GM18517 (cell line): Measurements from ENCODE around the gene RUFY1.
A peak's percentile ranks its signal among the peaks of the same experiment; 100 is the strongest.
"Not testable (repeated sequence)": the region's sequence is repeated elsewhere in the genome, so short reads cannot be mapped to it uniquely, and the experiment has no call there.

Experiments used
- ATAC-seq: cut with Tn5 transposase; IDR thresholded peaks from one replicate; pipeline ENCODE4 v1.9.1; 2021; ENCODE audit warnings: mild to moderate bottlenecking, moderate library complexity; ENCODE audit not compliant: unreplicated experiment

The RUFY1 gene, protein sequence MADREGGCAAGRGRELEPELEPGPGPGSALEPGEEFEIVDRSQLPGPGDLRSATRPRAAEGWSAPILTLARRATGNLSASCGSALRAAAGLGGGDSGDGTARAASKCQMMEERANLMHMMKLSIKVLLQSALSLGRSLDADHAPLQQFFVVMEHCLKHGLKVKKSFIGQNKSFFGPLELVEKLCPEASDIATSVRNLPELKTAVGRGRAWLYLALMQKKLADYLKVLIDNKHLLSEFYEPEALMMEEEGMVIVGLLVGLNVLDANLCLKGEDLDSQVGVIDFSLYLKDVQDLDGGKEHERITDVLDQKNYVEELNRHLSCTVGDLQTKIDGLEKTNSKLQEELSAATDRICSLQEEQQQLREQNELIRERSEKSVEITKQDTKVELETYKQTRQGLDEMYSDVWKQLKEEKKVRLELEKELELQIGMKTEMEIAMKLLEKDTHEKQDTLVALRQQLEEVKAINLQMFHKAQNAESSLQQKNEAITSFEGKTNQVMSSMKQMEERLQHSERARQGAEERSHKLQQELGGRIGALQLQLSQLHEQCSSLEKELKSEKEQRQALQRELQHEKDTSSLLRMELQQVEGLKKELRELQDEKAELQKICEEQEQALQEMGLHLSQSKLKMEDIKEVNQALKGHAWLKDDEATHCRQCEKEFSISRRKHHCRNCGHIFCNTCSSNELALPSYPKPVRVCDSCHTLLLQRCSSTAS

DNA sequence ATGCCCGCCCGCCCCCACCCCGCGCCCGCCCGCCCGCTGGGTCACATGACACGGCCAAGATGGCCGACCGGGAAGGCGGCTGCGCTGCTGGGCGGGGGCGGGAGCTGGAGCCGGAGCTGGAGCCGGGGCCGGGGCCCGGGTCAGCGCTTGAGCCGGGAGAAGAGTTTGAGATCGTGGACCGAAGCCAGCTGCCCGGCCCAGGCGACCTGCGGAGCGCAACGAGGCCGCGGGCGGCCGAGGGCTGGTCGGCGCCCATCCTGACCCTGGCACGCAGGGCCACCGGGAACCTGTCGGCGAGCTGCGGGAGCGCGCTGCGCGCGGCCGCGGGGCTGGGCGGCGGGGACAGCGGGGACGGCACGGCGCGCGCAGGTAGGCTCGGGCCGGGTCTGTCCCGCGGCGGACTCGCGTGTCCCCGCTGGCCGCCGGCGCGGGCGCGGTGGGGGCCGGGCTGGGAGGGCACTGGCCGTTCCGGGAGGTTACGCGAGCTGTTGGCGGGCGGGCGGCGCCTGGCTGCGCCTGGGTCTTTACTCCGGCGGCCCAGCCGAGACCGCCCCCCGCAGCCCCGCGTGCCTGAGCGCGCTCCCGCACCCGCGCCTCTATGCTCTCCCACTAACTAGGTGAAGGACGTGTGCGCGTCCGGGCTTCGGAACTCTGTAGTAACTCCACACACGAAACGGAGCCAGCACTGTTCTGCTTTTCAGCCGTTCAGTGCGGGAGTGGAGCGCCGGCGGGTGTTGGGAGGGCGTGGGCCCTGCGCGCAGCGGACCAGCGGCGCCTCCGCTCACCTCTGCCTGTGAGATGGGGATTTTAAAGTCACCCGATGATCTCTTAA, at the start of gene RUFY1:
RUFY1 (plus strand) TSS at position 44 of the 832 bp plus-strand sequence; CDS start at position 60, 16 bp downstream.
- ATAC-seq = peak; percentile 85

DNA sequence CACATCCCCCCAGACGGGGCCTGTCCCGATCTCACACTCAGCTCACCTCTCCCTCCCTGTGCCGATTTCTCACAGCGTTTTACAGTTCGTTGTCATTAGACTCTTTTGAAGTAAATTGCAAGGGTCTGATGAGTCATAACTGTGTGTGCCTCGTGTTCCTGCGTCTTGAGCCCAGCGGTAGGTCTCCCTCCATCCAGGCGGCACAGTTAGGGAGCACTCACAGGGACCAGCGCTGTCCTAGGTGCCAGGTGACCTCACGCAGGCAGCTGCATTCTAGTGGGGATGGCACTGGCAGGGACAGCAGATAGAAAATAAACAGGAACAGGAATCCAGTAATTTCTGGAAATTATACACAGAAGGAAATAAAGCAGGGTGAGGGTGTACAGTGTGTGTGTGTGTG, 48.4 kb upstream of the RUFY1 start:
- not testable (repeated sequence) for ATAC-seq

DNA sequence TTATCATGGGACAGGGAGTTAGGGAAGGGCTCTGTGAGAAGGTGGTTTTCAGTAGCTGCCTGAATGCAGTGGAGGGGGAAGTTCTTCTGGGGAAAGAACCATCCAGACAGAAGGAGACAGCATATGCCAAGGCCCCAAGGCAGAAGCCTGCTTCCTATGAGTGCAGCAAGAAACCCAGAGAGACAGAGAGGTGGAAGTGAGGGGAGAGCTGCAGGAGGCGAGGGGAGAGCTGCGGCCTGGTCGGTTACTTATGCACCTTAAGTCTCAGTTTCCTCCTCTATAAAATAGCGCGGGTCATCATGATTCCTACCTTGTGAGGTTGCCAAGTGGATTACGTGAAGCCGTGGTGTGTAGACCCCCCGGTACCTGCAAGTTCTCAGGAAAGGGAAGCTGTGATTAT, 47.9 kb upstream of the RUFY1 start:
- ATAC-seq = not testable (repeated sequence)

DNA sequence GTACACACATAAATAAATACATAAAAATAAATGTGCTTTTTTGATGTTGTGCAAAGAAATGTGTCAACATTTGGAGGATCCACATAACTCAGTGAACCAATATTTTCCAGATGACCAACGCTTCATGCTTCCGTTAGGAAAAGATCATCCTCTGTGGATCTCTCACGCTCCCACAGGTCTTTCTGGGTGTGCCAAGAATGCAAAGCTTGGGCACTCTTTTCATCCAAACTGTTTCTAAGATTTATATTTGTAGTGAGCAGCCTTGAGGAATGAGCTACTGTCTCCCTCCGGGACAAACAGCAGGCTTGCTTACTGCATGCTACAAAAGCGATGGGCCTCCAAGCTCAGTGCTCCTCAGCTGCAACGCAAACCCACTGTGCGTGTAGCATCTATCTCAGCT, 46.2 kb upstream of the RUFY1 start:
- no peak for ATAC-seq

DNA sequence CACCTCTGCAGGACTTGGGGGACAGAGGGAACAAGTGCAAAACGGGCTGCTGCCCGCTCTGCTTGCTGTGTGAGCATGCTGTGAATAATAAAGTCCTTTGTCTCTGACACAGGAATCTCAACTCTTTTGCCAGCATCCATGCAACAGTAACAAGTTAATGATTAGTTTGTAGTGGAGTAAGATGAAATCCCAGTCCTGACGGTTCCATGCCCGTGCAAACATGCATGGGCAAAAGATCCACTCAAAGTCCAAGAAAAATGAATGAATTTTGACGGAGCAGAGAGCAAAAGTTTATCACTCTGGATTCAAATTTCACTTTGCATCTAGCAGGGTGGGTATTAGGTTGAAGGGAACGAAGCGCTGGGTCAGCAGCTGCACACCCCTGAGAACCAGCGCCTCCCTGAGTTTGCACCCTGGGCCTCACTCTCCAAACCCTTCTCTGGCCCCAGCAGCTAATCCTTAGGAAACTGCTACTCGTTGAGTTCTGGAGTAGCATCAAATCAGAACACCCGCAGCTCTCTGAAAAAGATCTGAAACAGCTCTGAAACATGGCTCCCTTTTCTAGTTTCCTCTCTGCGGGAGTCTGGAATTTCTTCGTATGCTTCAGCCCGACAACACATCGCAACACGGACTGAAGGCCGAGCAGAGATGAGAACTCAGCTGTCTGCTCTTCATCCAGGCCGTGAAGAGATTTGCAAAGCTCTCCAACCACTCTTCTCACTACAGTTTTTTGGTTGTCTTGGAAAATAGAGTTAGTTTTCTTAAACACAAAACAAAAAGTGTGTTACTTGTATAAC, 45.6 kb upstream of the RUFY1 start:
- no peak for ATAC-seq

DNA sequence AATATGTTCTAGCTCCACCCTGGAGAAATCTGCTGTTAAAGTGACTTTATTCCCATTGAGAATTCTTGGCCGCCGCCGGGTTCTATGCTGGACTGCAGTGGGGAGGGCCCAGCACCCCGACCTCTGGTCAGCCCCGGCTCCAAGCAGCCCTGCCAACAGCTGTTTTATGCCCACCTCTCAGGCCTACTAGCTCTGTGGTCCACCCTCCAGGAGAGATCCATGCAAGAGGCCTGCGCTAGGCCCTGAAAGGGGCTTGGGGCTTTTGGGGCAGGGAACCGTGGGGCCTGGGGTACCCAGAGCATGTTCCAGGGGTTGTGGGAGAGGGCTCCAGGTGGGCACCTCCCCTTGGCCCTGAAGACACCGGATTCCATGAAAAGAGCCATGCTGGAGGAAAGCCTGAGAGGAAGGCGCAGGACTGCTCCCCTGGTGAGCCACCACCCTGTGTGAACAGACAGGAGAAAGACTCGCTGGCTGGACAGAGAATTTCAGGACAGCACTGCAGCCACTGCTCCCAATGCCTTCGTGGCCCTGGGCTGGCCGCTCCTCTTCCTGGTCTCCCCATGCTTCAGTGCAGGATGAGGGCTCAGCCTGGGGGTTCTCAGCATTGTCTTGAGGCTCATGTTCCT, 44.6 kb upstream of the RUFY1 start:
- ATAC-seq = no peak

DNA sequence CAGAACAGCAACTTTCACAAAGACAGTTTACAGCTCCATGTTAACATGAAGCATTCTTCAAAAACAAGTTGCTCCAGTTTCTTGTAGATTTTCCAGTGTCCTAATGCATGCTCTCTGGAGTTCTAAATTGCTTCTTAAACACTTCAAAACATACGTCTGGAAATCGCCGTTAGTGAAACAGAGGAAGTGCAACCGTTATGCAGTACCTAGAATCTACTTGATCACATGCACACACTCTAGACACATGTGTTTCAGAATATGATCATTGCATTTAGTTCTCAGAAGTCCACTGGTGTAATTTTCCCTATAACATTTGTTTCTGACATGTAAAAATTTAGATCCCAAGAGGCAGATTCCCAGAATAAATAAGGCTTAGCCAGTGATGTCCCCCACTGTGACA, 41.1 kb upstream of the RUFY1 start:
- no peak for ATAC-seq

DNA sequence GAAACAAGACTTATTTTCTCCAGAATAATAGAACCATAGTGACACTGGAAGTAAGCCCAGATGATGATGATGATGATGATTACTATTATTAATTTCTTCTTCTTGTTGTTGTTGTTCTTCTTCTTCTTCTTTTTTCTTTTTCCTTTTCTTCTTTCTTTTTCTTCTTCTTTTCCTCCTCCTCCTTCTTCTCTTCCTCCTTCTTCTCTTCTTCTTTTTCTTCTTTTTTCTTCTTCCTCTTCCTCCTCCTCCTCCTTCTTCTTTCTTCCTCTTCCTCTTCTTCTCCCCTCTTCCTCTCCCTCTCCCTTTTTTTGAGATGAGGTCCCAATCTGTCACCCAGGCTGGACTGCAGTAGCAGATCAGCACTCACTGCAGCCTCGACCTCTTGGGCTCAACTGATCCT, 40.5 kb upstream of the RUFY1 start:
- ATAC-seq = no peak

DNA sequence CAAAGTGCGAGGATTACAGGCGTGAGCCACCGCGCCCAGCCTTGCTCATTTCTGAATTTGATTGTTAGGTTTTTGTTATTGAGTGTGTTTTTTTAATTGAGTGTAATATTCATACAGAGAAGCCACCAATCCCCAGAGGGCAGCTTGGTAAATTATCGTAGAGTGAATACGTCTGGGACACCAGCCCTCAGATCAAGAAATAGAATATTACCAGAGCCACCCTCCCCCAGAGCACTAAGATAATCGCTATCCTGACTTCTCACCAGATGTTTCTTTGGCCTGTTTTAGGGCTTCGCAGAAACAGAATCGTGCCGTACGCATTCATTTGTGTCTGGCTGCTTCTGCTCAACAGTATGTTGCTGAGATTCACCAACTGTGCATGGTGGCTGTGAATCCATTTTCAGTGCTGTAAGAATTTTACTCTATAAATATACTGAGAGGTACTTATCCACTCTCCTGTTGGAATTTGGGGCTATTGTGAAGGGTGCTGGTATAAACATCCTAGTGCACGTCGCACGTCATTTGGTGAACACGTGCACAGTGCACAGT, 37.8 kb upstream of the RUFY1 start:
- ATAC-seq = no peak

DNA sequence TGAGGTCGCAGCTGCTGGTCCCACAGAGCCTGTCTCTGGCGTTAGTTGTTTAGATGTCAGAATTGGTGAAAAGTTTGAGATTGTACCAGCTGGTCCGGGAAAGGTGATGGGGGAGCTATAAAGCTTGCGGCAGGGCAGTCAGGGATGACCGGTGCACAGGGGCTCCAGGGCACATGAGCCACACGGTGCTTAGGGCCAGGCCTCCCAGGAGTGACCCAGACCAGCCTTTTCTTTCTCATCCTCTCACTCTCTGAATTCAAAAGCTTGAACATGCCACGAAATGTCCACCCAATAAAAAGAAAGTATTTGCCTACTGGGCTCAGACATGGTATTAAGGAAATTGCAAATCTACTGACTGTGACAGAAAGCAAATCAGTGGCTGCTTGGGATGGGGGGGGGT, 34.9 kb upstream of the RUFY1 start:
- ATAC-seq = not testable (repeated sequence)

DNA sequence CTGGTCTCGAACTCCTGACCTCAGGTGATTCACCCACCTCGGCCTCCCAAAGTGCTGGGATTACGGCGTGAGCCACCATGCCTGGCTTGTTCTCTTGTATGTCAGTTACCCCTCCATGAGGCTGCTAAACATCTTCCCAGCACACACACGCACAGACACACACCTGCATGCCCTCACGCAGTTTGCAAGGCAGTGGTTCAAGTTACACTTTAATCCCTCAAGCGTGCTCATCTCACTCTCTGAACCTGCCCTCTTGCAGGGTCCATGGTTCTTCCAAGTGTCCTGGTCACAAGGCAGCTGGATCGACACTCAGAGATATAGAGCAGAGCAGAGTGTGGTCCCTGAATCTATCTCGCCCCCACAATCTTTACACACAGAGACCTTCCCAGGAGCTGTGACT, 34.1 kb upstream of the RUFY1 start:
- ATAC-seq = no peak

DNA sequence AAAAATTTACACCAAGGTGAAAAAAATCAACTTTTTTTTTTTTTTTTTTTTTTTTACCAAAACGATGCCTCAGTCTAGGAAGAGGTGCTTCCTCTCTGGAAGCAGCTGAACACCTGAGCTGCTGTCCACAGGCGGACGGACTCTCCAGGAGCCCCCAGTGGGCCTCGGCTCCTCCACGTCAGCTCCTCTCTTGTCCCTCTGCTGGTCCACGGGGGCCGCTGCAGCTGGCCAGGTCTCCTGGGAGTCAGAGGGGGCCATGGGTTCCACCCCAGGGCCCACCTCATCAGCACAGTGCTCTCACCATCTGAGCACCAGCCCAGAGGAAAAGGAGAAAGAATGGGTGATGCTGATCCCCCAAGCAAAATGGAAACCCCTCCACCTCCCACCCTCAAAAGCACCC, 32.6 kb upstream of the RUFY1 start:
- ATAC-seq = not testable (repeated sequence)

DNA sequence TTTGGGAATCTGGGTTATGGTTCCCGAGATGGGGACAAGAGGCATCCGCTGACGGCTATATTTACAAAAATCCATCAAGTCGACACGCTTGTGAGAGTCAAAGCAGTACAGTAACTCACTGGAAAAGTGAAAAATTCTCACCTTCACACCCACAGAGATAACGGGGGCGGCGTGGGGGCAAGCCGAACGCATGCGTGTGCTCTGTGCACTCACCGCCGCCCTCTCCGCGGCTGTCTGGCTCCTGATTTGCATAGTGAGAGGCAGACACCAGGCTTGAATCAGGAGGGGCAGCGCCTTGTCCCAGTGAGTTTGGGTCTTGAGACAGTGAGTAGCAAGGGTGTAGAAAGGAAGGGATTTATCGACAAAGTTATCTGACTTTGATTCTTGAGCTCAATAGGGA, 32.0 kb upstream of the RUFY1 start:
- not testable (repeated sequence) for ATAC-seq

DNA sequence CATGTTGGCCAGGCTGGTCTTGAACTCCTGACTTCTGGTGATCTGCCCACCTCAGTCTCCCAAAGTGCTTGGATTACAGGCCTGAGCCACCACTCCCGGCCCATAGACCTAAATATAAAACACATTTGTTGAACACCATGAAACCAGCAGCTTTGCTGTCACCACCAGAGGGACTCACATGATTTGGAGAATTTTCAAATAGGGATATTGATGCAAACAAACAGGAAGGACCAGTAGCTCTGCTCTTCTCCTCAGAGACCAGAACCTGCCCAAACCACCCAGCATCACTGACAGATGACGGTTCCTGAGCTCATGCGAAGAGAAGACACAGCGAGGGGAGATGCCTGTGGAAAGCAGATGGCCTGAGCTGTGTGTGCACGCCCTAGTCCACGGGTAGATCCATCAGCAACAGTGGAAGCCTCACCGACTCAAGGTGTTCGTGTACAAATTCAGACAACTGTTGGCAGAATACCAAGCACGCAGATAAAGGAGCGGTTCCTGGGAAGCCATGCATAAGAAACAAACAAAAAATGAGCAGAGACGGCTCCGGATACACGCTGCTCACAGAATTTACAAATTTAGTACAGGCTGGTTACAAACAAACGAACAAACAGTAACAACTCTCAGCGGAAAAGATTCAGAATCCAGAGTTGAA, 30.8 kb upstream of the RUFY1 start:
- not testable (repeated sequence) for ATAC-seq

DNA sequence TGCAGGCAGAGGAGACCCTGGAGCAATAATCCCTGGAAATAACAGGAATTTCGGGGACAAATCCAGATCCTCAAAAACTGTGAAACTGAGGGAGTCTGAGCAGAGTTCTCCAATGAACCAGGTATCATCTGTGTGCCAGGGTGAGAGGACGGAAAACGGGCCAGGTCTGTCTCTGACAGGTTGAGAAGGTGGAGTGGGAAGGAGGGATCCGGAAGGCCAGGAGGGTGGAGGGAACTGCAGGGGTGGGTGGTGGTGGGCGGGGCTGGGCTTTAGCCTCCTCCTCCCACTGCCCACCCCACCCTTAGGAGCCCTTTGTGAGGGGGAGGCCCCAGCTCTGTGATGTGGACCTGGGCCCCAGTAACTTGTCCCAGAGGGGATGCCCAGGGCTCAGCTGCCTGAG, 28.2 kb upstream of the RUFY1 start:
- not testable (repeated sequence) for ATAC-seq

DNA sequence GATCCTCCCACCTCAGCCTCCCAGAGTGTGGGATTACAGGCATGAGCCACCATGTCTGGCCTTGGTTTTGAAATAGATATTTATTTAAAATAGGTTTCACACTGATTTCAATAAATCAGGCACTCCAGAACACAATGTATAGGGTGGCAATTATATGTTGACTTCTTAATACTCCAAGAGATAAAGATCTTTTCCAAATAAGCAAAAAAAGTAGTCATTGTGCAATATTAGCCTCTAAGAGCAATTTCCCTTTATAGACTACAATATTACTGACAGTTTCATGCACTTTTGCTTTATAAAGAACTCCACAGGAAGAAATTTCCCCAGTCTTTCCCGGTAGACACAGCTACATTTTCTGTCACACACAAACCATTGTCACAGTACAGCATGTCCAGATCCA, 23.4 kb upstream of the RUFY1 start:
- ATAC-seq = no peak

DNA sequence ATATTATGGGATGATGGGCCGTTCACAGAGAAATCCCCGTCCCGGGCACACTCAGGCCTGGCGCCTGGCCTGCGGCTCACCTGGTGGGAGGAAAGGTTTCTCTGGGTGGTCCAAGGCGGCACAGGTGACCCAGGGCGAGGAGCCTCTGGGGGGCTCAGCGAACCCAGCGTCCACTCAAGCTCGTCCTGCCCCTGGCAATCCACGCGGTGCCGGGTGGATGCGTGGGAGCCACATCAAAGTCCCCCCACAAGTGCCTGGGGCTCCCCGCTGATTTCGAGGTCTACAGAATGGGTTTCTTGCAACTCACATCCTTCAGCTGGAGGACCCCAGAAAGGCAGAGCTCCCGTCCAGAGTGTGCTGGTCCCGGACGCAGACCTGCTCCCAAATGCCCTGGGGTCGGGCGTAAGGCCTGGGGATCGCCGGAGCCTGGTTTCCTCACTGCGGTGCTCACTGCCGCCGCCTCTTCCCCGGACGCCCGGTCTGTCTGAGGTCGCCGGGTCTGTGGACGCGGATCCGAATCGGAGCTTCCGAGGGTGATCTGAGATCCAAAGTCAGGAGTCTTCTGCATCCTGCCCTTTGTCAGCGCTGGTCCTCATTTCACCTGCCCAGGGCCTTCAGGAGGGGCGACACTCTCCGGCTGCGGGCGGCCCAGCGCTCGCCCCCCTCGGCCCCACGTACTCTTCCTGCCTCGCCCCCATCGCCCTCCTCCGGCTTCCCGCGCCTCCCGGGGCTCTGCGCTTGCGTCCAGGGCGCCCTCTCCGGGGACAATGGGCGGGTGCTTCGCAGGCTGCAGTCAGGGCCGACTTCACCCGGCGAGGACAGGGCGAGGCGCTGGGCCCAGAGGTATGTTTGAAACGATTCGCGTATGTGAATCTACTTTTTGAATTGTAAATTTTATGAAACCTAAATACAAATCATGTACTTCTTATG, 20.0 kb upstream of the RUFY1 start:
- peak; percentile 44 for ATAC-seq

DNA sequence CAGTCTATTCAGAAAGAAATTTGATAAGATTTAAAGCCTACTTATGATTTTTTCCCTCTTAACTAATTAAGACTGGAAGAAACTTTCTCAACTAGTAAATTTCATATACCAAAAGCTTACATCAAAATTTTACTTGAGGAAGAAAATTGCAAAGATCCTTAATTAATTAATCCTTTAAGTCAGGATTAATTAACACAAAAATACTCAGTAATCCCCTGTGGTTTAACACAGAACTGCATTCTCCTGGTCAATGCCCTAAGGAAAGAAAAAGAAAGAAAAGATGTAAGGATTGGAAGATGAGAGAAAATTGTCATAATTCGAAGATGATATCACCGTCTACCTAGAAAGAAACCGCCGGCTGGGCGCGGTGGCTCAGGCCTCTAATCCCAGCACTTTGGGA, 17.3 kb upstream of the RUFY1 start:
- ATAC-seq = no peak
